COLO668 (cell line): ENCODE data around the gene PHYKPL.
"Not testable (repeated sequence)": the region's sequence is repeated elsewhere in the genome, so short reads cannot be mapped to it uniquely, and the experiment has no call there.

Experiments used
- DNase-seq: peaks from one replicate; lab custom pipeline; 2025; ENCODE audit not compliant: unreplicated experiment; lab: John Stamatoyannopoulos, UW

PHYKPL gene

DNA sequence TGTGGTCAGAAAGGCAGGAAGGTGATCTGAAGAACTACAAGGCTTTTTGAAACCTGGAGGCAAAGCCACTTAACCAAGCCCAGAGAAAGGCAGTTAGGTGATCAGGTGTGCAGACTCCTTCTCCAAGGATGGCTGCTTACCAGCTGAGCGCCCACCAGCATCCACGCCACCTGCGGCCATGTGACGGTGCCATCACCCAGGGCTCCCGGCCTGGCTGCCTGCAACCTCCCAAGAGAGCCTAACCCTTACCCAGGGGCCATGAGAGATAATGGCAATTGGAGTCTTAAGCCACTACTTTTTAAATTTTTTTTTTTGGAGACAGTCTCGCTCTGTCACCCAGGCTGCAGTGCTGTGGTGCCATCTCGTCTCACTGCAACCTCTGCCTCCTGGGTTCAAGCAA is 33.1 kb upstream of the PHYKPL start:
- no peak for DNase-seq

DNA sequence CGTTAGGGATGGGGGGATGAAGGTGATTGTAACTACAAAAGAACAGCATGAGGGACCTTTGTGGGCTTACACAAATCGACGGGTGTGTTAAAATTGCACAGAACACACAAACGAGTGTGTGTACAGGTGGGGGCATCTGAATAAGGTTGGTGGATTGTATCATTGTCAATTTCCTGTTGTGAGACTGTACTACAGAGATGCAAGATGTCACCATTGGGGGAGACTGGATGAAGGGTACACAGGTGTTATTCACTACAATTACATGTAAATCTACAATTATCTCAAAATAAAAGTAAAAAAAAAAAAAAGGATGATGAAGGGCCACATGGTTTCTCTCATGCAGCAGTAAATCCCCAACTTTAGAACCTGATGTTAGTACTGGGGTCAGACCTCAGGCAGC is 31.4 kb upstream of the PHYKPL start:
- DNase-seq = no peak

- DNase-seq = no peak
Measured at GRCh38 chr5:178261666-178262600, 29.3 kb upstream of the PHYKPL start.

- DNase-seq = no peak
Measured at GRCh38 chr5:178259623-178260536, 27.3 kb upstream of the PHYKPL start.

GRCh38 chr5:178257650-178258049 is 25.0 kb upstream of the PHYKPL start:
- DNase-seq = no peak

DNA sequence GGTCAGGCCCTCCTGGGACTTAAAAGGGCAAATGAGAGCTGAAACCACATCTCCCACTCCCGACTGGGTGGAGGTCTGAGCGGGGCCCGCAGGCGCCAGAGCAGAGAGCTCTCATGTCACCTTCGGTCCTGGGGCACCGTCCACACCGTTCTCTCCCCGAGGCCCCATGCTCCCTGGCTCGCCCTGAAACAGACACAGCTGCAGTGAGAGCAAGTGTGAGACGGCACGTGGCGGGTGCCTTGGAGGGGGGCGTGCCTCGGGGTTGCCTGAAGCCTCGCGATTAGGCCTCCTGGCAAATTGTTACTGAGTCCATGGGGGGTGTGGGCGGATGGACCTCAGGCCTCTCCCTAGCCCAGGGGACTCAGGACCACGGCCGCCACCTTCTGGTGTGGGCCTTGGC is 24.1 kb upstream of the PHYKPL start:
- DNase-seq = no peak

DNA sequence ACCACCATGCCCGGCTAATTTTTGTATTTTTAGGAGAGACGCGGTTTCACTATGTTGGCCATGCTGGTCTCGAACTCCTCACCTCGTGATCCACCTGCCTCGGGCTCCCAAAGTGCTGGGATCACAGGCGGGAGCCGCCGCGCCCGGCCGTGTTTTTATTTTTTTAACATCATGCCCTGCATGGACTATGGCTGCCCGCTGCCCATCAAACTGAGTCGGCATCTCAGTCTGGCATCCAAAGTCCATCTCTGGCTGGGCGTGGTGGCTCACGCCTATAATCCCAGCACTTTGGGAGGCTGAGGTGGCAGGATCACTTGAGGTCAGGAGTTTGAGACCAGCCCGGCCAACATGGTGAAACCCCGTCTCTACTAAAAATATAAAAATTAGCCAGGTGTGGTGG is 21.0 kb upstream of the PHYKPL start:
- DNase-seq = not testable (repeated sequence)

GRCh38 chr5:178252258-178252657 is 19.7 kb upstream of the PHYKPL start:
- DNase-seq = no peak

GRCh38 chr5:178250263-178250662 is 17.7 kb upstream of the PHYKPL start:
- DNase-seq = no peak

- no peak for DNase-seq
Measured at GRCh38 chr5:178249191-178249989, 16.8 kb upstream of the PHYKPL start.

GRCh38 chr5:178248750-178249149 is 16.1 kb upstream of the PHYKPL start:
- DNase-seq = no peak

- peak; percentile 3 for DNase-seq
Measured at GRCh38 chr5:178247481-178248456, 15.2 kb upstream of the PHYKPL start.

DNA sequence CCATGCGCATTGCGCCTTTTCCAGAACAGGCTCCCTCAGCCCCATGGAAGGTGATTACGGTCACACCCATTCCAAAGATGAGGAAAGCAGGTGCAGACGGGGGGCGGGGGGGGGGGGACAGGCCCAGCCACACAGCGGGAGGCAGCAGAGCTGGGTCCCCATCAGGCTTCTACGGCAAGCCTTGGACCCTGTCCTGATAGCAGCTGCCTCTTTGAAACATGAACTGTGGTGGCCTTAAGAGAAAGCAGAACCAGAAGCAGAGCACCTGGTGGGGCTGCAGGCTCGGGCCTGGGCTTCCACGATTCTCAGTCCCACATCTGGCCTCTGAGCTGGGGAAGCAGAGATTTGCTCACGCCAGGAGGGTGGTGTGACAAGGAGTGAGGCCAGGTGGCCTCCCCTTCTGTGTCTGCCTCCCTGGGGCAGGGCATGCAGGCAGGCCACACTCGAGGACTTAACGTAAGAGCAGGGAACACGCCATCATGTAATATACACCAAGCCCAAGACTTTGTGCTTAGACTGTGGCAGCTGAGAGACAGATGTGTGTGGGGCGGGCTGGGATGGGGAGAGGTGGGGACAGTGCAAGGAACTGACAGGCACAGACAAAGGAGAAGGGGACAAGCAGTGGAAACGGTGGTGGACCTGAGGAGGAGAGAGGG is 14.2 kb upstream of the PHYKPL start:
- peak; percentile 38 for DNase-seq

- no peak for DNase-seq
Measured at GRCh38 chr5:178245389-178245788, 12.8 kb upstream of the PHYKPL start.

DNA sequence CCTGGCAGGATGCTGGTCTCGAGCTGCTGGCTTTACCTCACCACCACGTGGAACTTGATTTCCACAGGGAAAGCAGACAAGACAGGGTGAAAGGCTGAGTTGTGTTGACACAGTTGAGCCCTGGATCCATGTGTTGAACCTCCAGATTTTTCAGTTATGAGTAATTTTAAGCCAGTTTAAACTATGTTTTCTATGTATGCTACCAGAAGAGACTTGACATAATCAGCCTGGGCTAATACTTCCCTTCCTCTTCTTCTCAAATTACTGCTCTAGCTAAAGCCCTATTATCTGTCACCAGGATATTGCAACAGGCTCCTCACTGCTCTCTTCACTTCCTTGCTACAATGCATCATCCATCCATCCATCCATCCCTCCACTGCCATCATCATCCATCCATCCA is 12.0 kb upstream of the PHYKPL start:
- DNase-seq = no peak

GRCh38 chr5:178242416-178242815 is 9.8 kb upstream of the PHYKPL start:
- DNase-seq = no peak

DNA sequence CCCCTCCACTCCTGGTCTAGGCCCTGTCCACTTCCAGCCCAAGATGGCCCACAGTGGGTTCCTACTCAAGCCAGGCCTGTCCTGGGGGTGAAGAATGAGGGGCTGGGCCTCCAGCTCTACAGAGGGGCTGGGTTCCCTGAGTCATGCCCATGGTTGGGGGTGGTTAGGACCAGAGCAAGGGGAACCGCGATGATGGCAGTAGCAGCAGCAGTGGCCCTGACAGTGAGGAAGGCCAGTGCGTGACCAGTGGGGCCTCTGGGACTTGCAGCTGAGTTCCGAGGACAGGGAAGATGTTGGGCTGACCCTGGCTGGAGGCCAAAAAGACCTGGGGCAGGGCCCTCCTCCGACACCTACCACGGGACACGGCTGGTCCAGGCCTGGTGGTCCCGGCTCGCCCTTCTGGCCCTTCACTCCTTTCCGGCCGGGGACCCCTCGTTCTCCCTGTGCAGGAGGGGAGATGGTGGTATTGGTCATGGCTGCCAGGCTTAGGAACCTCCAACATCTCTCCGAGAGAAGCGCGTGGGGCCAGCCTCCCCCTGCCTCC is 9.2 kb upstream of the PHYKPL start:
- no peak for DNase-seq

DNA sequence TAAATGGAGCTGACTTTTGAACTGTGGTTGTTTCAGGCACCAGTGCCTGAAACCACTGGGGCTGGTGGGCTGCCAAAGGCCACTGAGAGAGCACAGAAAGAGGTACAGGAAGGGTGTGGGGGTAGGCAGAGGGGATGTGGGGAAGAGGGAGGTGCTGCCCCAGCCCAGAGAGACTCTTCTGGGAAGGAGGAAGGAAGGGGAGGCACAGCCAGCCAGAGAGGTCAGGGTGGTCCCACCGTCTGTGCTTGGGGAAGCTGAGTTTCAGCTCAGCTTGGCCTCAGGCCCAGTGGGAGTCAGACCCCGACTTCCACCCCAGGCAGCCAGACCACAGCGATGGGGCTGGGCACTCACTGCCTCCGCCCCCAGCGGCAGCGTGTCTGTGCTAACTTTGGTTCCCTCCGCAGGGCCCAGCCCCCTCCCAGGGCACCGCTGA is 8.6 kb upstream of the PHYKPL start:
- DNase-seq = no peak

GRCh38 chr5:178240766-178241165 is 8.2 kb upstream of the PHYKPL start:
- no peak for DNase-seq
